NCI-H460 (cell line): ENCODE data around the gene ASB14. TPM values are rescaled to one million over a fixed set of nuclear protein-coding genes. Genes with fewer than 3 reads are reported as not detected.
"Not testable (repeated sequence)": the region's sequence is repeated elsewhere in the genome, so short reads cannot be mapped to it uniquely, and the experiment has no call there.

Experiments
- DNase-seq: peaks from one replicate; pipeline ENCODE4 v3.0.0-alpha.2; 2016; ENCODE audit warnings: low read depth; ENCODE audit errors: extremely low read depth
- polyA plus RNA-seq: library from polyadenylated mRNA; depleted of rRNA; stranded (reverse); fragments of >200 nt; gene quantifications from 2 replicates; pipeline ENCODE4 v1.2.3, GENCODE V29; 2014; cell fraction: nucleus; rRNA removed
- total RNA-seq: library from RNA; depleted of rRNA; stranded (reverse); fragments of >200 nt; shearing (Covaris generic); gene quantifications from 2 replicates; pipeline ENCODE4 v1.2.3, GENCODE V29; 2014; rRNA removed

Gene ASB14
- total RNA-seq = 0.05 TPM in 1 of 2 replicates, not detected in the other
- not detected in 2 replicates for polyA plus RNA-seq

GRCh38 chr3:57292159-57292896 lies at the start of gene ASB14:
Gene ASB14, minus strand, starts transcription at chr3:57292685. Its CDS starts 652 bp downstream, at chr3:57292033.
- no peak for DNase-seq

- not testable (repeated sequence) for DNase-seq
These were observed 46.7 kb upstream of the ASB14 start for GRCh38 chr3:57339071-57339642.

GRCh38 chr3:57338272-57339070 lies 46.0 kb upstream of the ASB14 start:
- DNase-seq = not testable (repeated sequence)

GRCh38 chr3:57335283-57335938 lies 42.9 kb upstream of the ASB14 start:
- no peak for DNase-seq

GRCh38 chr3:57331078-57331610 lies 38.7 kb upstream of the ASB14 start:
- DNase-seq = no peak

- not testable (repeated sequence) for DNase-seq
These were observed 34.0 kb upstream of the ASB14 start for GRCh38 chr3:57326498-57326897.

- no peak for DNase-seq
These were observed 21.7 kb upstream of the ASB14 start for GRCh38 chr3:57314204-57314603.

- no peak for DNase-seq
These were observed 17.4 kb upstream of the ASB14 start for GRCh38 chr3:57309769-57310360.

GRCh38 chr3:57303520-57303919 lies 11.0 kb upstream of the ASB14 start:
- DNase-seq = not testable (repeated sequence)

GRCh38 chr3:57298041-57298440 lies 5.6 kb upstream of the ASB14 start:
- DNase-seq = peak; percentile 6

GRCh38 chr3:57292897-57293526 lies 527 bp upstream of the ASB14 start:
- no peak for DNase-seq

GRCh38 chr3:57288403-57288802 lies 4.1 kb downstream of the ASB14 start:
- no peak for DNase-seq

- DNase-seq = no peak
These were observed 5.3 kb downstream of the ASB14 start for GRCh38 chr3:57287205-57287604.

GRCh38 chr3:57283334-57283733 lies 9.2 kb downstream of the ASB14 start:
- DNase-seq = no peak

GRCh38 chr3:57281715-57282114 lies 10.8 kb downstream of the ASB14 start:
- no peak for DNase-seq

GRCh38 chr3:57279685-57280084 lies 12.8 kb downstream of the ASB14 start:
- DNase-seq = no peak

GRCh38 chr3:57278237-57278636 lies 14.2 kb downstream of the ASB14 start:
- DNase-seq = no peak

GRCh38 chr3:57275393-57275792 lies 17.1 kb downstream of the ASB14 start:
- no peak for DNase-seq

GRCh38 chr3:57274845-57275244 lies 17.6 kb downstream of the ASB14 start:
- DNase-seq = no peak

- DNase-seq = no peak
These were observed 24.1 kb downstream of the ASB14 start for GRCh38 chr3:57268416-57268815.
